Mesothelial cell of epicardium (in vitro differentiated cells): ENCODE data around the gene ST7. TPM values are rescaled to one million over a fixed set of nuclear protein-coding genes. Genes with fewer than 3 reads are reported as not detected.

ENCODE experiments used
- DNase-seq, 2 experiments: peaks; one replicate each; pipeline ENCODE4 v3.0.0; 2021; ENCODE audit warnings: low spot score in 2 of 2; ENCODE audit not compliant: unreplicated experiment in 2 of 2
- H3K27ac Mint-ChIP-seq: 2 replicates; pipeline ENCODE4 v1.8.0; 2021; ENCODE audit warnings: mixed read lengths
- H3K27me3 Mint-ChIP-seq: 2 replicates; pipeline ENCODE4 v1.8.0; 2021; ENCODE audit warnings: low read depth, mixed read lengths
- H3K36me3 Mint-ChIP-seq: 2 replicates; pipeline ENCODE4 v1.8.0; 2021; ENCODE audit warnings: mixed read lengths
- H3K4me1 Mint-ChIP-seq: 2 replicates; pipeline ENCODE4 v1.8.0; 2021; ENCODE audit warnings: mixed read lengths
- H3K4me3 Mint-ChIP-seq: 2 replicates; pipeline ENCODE4 v1.8.0; 2021; ENCODE audit warnings: mild to moderate bottlenecking, moderate library complexity, mixed read lengths
- H3K9me3 Mint-ChIP-seq: 2 replicates; pipeline ENCODE4 v1.8.0; 2021; ENCODE audit warnings: mixed read lengths
- total RNA-seq: library from RNA; stranded (reverse); gene quantifications from 3 replicates; pipeline ENCODE4 v1.2.1, GENCODE V29; 2021
- TF ChIP-seq, protein P1 (sequence below): fragments of 200-600 bp; sonication (generic); IDR thresholded peaks from one replicate; pipeline ENCODE4 v1.5.0; 2021; ENCODE audit warnings: antibody characterized with exemption; ENCODE audit not compliant: unreplicated experiment

Gene ST7
- total RNA-seq, 1 donor from 2014 or later, result 40.5 TPM

DNA sequence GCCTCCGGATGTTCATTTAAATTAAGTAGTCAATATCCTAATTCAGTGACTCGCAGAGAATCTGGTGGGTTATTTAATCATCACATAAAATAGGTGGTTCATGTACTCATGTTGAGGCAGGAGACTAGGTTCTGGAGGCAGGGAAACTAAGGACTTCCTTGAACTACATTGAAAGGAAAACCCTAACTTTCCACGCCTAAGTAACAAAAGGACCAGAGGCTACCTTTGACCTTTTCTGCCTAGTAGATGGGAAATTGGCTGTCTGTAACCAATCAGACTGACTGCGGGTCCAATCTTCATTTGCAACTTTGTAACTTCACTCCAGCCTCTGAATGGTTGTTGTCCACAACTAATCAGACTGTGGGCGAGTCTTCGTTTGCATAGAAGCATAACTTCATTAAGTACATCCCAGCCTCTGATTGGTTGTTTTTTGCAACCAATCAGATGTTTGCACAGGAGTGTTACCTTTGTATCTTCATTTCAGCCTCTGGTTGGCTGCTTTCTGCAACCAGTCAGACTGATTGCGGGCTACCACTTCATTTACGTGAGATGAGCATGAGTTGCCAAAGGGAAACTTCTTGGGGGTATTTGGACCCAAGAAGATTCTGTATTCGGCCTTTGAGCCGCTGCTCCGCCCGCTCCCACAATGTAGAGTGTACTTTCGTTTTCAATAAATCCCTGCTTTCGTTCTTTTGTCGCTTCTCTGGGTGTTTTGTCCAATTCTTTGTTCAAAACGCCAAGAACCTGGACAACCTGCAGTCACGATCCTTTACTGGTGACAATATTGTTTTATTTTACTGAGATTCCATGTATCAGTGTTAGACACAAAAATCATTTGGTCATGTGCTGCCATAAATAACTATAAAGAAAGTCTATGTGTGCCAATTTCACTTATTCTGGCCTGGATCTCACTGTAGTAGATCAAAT is 1.7 kb upstream of the ST7 start:
- TF ChIP-seq, protein P1, sequence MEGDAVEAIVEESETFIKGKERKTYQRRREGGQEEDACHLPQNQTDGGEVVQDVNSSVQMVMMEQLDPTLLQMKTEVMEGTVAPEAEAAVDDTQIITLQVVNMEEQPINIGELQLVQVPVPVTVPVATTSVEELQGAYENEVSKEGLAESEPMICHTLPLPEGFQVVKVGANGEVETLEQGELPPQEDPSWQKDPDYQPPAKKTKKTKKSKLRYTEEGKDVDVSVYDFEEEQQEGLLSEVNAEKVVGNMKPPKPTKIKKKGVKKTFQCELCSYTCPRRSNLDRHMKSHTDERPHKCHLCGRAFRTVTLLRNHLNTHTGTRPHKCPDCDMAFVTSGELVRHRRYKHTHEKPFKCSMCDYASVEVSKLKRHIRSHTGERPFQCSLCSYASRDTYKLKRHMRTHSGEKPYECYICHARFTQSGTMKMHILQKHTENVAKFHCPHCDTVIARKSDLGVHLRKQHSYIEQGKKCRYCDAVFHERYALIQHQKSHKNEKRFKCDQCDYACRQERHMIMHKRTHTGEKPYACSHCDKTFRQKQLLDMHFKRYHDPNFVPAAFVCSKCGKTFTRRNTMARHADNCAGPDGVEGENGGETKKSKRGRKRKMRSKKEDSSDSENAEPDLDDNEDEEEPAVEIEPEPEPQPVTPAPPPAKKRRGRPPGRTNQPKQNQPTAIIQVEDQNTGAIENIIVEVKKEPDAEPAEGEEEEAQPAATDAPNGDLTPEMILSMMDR, result no peak
- Mint-ChIP-seq H3K27me3 (no peaks in the 10 kb centered on the region), H3K36me3 (no peaks in the 10 kb centered on the region), H3K27ac (no peak overlapping the region), H3K4me3 (no peak overlapping the region), H3K9me3 (no peaks in the 10 kb centered on the region), H3K4me1 (peaks cover 38% of the 10 kb centered on the region)
- DNase-seq, result no peak

DNA sequence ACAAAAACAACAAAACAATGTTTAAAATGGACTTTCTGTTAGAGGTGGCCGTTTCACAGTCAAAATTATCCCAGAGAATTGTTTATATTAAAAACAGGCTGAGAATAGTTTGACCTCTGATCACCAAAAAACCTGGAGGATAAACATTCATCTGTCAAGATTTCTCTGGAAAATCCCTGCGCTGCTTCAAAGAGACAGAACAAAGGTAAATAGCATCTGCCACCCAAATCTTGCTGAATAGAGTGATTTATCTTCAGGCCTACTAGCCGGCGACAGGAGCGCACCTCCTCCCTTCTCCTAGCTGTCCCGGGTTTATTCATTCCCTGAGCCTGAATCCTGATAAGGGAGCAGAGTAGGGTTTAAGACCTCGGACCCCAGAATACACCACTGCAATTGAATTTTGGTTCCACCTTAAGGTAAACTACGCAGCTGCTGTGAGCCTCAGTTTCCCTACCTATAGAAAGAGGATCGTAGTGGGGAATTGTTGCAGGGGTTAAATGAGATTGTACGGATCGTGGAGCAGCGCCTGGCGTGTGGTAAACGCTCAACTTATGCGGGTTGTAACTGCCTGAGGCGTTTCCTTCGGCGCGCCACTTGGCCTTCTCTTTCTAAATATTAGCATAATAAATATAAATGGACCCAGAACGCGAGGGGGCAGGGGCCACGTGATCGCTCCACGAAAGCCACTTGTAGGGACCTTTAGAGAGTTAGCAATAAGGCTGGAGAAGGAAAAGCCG is 498 bp upstream of the ST7 start:
- Mint-ChIP-seq H3K36me3 (no peaks in the 10 kb centered on the region), H3K9me3 (no peaks in the 10 kb centered on the region), H3K4me3 (peak overlapping the region; percentile 69), H3K4me1 (peaks cover 36% of the 10 kb centered on the region), H3K27me3 (no peaks in the 10 kb centered on the region), H3K27ac (peak overlapping the region; percentile 98)
- DNase-seq, result peak in 1 of 2 experiments; percentile 41
- TF ChIP-seq, protein P1, result no peak

DNA sequence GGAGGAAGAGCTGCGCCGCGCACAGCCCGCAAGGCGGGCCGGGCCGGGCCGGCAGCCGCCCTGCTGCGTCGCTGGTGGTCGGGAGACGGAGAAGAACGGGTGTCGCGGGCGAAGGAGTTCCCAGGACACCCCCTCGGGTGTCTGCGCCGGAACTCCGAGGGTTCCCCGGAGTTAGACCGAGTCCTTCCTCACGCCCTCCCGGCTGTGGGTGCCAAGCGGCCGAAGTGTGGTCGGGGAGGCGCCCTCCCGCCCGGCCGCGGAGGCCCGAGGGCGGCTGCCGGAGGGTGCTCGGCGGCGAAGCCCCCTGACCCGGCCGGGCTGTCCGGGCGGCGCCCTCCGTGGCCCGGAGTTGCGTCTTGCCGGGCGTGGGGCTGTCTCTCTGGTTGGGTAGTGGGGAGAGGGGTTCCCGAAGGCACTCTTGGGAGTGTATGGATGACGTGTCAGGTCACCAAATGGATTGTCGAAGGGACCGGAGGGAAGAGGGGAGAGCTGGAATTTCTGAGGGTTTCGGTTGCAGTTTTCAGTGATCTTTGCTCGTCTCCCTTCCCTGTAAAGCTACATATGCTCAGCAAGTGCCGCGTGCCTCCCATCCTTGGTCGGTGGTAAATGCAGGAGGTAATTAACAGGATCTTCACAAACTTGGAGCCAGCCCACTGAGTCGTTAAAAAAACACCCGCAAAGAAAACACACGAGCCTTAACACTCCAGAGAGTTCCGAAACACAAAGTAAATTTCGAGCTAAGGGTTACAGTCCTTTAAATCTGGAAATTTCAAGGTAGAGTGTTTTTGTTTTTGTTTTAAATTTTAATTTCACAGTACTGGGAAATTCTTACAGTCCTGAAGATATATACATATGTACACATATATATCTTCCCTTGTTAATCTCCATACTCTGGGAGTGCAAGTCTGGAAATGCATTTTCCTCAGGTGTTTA is 871 bp downstream of the ST7 start:
- Mint-ChIP-seq H3K27ac (peak overlapping the region; percentile 100), H3K27me3 (no peaks in the 10 kb centered on the region), H3K9me3 (no peaks in the 10 kb centered on the region), H3K4me3 (peak overlapping the region; percentile 98), H3K36me3 (peaks cover 2% of the 10 kb centered on the region), H3K4me1 (peaks cover 43% of the 10 kb centered on the region)
- DNase-seq, result peak; percentile 37 to 57
- TF ChIP-seq, protein P1, result no peak

DNA sequence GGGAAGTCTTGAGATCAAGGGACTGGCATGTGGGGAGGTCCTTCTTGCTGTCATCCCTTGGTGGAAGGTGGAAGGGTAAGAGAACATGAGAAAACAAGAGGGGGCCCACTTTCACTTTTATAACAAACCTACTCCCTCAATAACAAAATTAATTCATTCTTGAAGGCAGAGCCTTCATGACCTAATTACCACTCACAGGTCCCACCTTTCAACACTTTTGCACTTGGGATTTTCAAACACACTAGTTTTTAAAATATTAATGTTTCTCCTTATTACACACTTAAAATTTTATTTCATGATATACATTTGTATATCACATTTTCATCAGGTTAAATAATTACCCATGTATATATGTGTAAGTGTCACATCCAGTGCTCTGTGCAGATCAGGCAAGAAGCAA is 2.0 kb downstream of the ST7 start:
- no peaks in the 10 kb centered on the region for H3K9me3 Mint-ChIP-seq
- TF ChIP-seq, protein P1, result no peak
- no peaks in the 10 kb centered on the region for H3K27me3 Mint-ChIP-seq
- peaks cover 43% of the 10 kb centered on the region for H3K4me1 Mint-ChIP-seq
- peaks cover 2% of the 10 kb centered on the region for H3K36me3 Mint-ChIP-seq
- H3K27ac Mint-ChIP-seq, result peak overlapping the region; percentile 100
- H3K4me3 Mint-ChIP-seq, result peak overlapping the region; percentile 98
- DNase-seq, result no peak

DNA sequence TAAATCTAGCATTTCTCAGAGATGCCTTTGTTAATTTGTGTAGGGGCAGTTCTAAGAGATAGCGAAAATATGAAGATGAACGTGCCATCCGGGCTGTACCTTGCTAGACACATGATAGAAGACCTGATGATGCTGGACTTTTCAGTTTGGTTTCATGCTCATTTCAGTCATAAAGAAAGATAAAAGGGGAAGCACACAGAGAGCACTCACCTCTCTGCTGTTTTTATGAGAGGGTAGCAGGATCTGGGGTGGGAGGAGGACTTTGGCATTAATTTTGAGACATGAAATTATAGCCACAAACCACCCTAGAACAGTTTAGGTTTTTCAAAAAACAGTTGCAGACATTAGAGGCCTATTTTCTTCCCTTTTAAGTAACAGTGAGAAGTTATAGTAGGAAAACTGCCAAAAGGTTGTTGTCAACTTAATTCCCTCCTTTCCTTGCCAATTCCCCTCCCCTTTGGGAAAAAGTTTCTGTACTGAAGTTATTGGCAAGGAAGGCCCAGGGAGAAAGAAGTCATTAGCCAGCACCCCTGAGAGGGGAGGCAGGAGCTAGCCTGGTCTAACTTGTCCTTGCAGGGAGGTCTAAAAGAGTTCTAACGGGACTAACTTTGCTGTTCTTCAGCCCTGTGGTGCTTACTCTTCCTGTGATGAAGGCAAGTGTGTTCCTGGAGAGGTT is 2.6 kb downstream of the ST7 start:
- peak overlapping the region; percentile 100 for H3K27ac Mint-ChIP-seq
- no peaks in the 10 kb centered on the region for H3K9me3 Mint-ChIP-seq
- H3K36me3 Mint-ChIP-seq, result peaks cover 2% of the 10 kb centered on the region
- peaks cover 43% of the 10 kb centered on the region for H3K4me1 Mint-ChIP-seq
- H3K27me3 Mint-ChIP-seq, result no peaks in the 10 kb centered on the region
- peak overlapping the region; percentile 98 for H3K4me3 Mint-ChIP-seq
- TF ChIP-seq, protein P1, result no peak
- no peak for DNase-seq
